ENCODE results near the gene PLCB1.

DNA sequence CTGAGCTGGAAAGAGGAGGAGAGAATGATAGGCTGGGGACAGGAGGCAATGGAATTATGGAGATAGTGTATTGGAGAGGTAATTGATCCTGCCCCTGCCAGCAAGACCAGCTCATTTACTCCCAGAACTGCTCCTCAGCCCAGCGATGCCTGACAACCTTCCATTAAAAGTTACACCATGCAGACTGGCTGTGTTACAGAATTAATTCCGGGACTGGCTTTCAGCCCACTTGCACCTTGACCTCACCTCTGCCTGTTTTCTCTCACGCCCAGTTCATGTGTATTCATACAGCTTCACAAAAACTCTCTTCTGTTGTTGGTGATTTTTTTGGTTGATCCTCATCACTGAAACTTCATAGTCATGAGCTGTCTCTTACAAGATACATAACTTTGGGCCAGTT lies 207.3 kb downstream of the PLCB1 start:
- TF ChIP-seq, protein P1, sequence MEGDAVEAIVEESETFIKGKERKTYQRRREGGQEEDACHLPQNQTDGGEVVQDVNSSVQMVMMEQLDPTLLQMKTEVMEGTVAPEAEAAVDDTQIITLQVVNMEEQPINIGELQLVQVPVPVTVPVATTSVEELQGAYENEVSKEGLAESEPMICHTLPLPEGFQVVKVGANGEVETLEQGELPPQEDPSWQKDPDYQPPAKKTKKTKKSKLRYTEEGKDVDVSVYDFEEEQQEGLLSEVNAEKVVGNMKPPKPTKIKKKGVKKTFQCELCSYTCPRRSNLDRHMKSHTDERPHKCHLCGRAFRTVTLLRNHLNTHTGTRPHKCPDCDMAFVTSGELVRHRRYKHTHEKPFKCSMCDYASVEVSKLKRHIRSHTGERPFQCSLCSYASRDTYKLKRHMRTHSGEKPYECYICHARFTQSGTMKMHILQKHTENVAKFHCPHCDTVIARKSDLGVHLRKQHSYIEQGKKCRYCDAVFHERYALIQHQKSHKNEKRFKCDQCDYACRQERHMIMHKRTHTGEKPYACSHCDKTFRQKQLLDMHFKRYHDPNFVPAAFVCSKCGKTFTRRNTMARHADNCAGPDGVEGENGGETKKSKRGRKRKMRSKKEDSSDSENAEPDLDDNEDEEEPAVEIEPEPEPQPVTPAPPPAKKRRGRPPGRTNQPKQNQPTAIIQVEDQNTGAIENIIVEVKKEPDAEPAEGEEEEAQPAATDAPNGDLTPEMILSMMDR (conservative IDR thresholded peaks at IDR 0.05; ENCODE audit: low read depth, low read length) = no peak
- TF ChIP-seq EZH2 (IDR thresholded peaks at IDR 0.05; ENCODE audit: borderline replicate concordance, low read depth, low read length, poor library complexity, severe bottlenecking) = no peak
